OCI-LY7 (cell line): Measurements from ENCODE around the gene ADAR. TPM values are rescaled to one million over a fixed set of nuclear protein-coding genes. Genes with fewer than 3 reads are reported as not detected.

Source experiments
- BruUV-seq: library from RNA; stranded (reverse); fragments of 400-500 nt; replicated peaks from 2 replicates; lab custom pipeline; 2021; lab: Mats Ljungman, UMichigan
- CTCF ChIA-PET: fragments of 300-600 bp; sonication (Branson Sonifier 250); formaldehyde crosslinking; loops from one replicate; lab custom pipeline; 2022; ENCODE audit warnings: antibody characterized with exemption; ENCODE audit not compliant: unreplicated experiment; lab: Charles Lee
- POLR2A ChIA-PET: fragments of 300-600 bp; sonication (Branson Sonifier 250); formaldehyde crosslinking; loops from one replicate; lab custom pipeline; 2022; ENCODE audit warnings: antibody characterized with exemption; lab: Charles Lee
- DNase-seq: peaks from one replicate; pipeline ENCODE4 v3.0.0-alpha.2; 2015; ENCODE audit warnings: low spot score
- H2AFZ ChIP-seq: fragments of 200-600 bp; sonication (generic), shearing (Covaris generic); 2 replicates; pipeline ENCODE4 v1.6.1; 2014; ENCODE audit warnings: mild to moderate bottlenecking, antibody characterized with exemption, low read length, moderate library complexity
- H3K27ac ChIP-seq: fragments of 200-600 bp; sonication (generic); 2 replicates; pipeline ENCODE4 v1.5.1; 2014; ENCODE audit warnings: mixed run types, low read depth, mild to moderate bottlenecking, moderate library complexity, low read length, inconsistent platforms; ENCODE audit not compliant: poor library complexity, severe bottlenecking
- H3K36me3 ChIP-seq: fragments of 200-600 bp; sonication (generic); 2 replicates; pipeline ENCODE4 v1.6.1; 2014; ENCODE audit warnings: mild to moderate bottlenecking, antibody characterized with exemption, low read length, moderate library complexity, mixed read lengths; ENCODE audit not compliant: insufficient read depth
- H3K4me1 ChIP-seq: fragments of 200-600 bp; sonication (generic); 2 replicates; pipeline ENCODE4 v1.5.1; 2014; ENCODE audit warnings: mild to moderate bottlenecking, low read length; ENCODE audit not compliant: insufficient read depth, poor library complexity, severe bottlenecking
- H3K4me2 ChIP-seq: fragments of 200-600 bp; sonication (generic); 2 replicates; pipeline ENCODE4 v1.6.1; 2014; ENCODE audit warnings: mild to moderate bottlenecking, low read length
- H3K4me3 ChIP-seq: fragments of 200-600 bp; sonication (generic); 2 replicates; pipeline ENCODE4 v1.5.1; 2014; ENCODE audit warnings: mild to moderate bottlenecking, low read depth, low read length; ENCODE audit not compliant: poor library complexity, severe bottlenecking
- H3K79me2 ChIP-seq: fragments of 200-600 bp; sonication (generic); 2 replicates; pipeline ENCODE4 v1.6.1; 2016; ENCODE audit warnings: low read depth, mild to moderate bottlenecking, low read length, moderate library complexity, mixed read lengths; ENCODE audit not compliant: insufficient read depth
- H3K9me2 ChIP-seq: fragments of 200-600 bp; sonication (generic); 2 replicates; pipeline ENCODE4 v1.6.1; 2016; ENCODE audit warnings: mild to moderate bottlenecking, low read length, mixed read lengths; ENCODE audit not compliant: insufficient read depth
- H3K9me3 ChIP-seq: fragments of 200-600 bp; sonication (generic); 2 replicates; pipeline ENCODE4 v1.6.1; 2014; ENCODE audit warnings: mild to moderate bottlenecking, mixed run types, low read length, mixed read lengths
- H4K20me1 ChIP-seq: fragments of 200-600 bp; sonication (generic); 2 replicates; pipeline ENCODE4 v1.6.1; 2014; ENCODE audit warnings: mild to moderate bottlenecking, antibody characterized with exemption, low read length, moderate library complexity, mixed read lengths; ENCODE audit not compliant: insufficient read depth
- CTCF ChIP-seq: fragments of 200-600 bp; sonication (generic); conservative IDR thresholded peaks from 2 replicates; pipeline ENCODE4 v1.5.1; 2014; ENCODE audit warnings: mild to moderate bottlenecking, antibody characterized with exemption, low read length, moderate library complexity, mixed read lengths
- EZH2phosphoT487 ChIP-seq: fragments of 200-600 bp; sonication (generic); IDR thresholded peaks from 2 replicates; pipeline ENCODE4 v1.6.1; 2018; ENCODE audit warnings: low read depth, borderline replicate concordance, mild to moderate bottlenecking, mixed run types, antibody characterized with exemption, low read length, moderate library complexity, mixed read lengths
- intact Hi-C: fragments of 100-400 bp; cut with micrococcal nuclease; formaldehyde crosslinking; loops from one replicate; pipeline ENCODE4 v1.10.0; 2022; ENCODE audit not compliant: unreplicated experiment
- total RNA-seq, 2 experiments: library from RNA; depleted of rRNA in 1 of 2; stranded (reverse); fragments of >200 nt in 1 of 2; shearing (Covaris generic) in 1 of 2; gene quantifications; 2 replicates each; pipeline ENCODE4 v1.2.3, GENCODE V29; 2014 to 2022

The ADAR gene
- total RNA-seq, 2 experiments from 2014 or later: 90.2 to 139 TPM

GRCh38 chr1:154549202-154549770, 58.7 kb downstream of the ADAR start:
- CTCF ChIA-PET: no interaction called here
- Histone ChIP-seq H3K9me3 (no peaks in the 10 kb centered on the region), H3K36me3 (peaks cover 65% of the 10 kb centered on the region), H3K4me3 (no peak overlapping the region), H2AFZ (no peak overlapping the region), H3K9me2 (no peaks in the 10 kb centered on the region), H4K20me1 (no peaks in the 10 kb centered on the region), H3K4me2 (peak overlapping the region; percentile 4; the same call in 1 of the 2 replicates), H3K27ac (no peak overlapping the region), H3K4me1 (no peaks in the 10 kb centered on the region), H3K79me2 (no peaks in the 10 kb centered on the region)
- intact Hi-C loops: loop anchor here (10.0 kb wide), 1 partner anchor 224 kb away; the partner anchor contains the start of genes AQP10 and ATP8B2
- BruUV-seq: no TSS peak
- POLR2A ChIA-PET: no interaction called here
- TF ChIP-seq CTCF (no peak), EZH2phosphoT487 (no peak)
- DNase-seq: no peak

DNA sequence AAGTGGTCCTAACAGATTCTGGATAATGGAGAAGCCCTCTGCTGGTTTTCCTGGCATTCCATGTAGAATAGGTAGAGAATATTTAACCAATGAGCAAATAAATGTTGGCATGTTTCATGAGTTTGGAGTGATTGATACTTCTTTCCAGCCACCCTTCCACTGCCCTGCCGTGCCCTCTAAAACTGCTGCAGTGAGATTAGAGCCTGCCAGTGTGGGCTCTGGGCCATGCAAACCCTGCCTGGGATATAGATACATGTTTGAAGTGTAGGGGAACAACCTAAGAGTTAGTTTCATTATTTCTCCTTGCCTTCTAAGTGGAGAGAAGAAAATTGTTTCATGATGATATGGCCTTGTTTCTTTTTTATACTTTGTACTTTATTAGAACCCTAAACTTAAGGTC, 60.0 kb downstream of the ADAR start:
- DNase-seq: no peak
- CTCF ChIA-PET: no interaction called here
- no peak for TF ChIP-seq CTCF
- TF ChIP-seq EZH2phosphoT487: no peak
- H3K4me1 ChIP-seq: no peaks in the 10 kb centered on the region
- H2AFZ ChIP-seq: no peak overlapping the region
- intact Hi-C loops: loop anchor here (10.0 kb wide), 1 partner anchor 223 kb away; the partner anchor contains the start of genes AQP10 and ATP8B2
- H3K4me2 ChIP-seq: no peak overlapping the region
- H3K9me2 ChIP-seq: no peaks in the 10 kb centered on the region
- H3K79me2 ChIP-seq: no peaks in the 10 kb centered on the region
- H3K36me3 ChIP-seq: peaks cover 53% of the 10 kb centered on the region
- H3K27ac ChIP-seq: no peak overlapping the region
- no TSS peak for BruUV-seq
- POLR2A ChIA-PET: interaction anchor here (0.5 kb wide), 1 partner anchor 59 kb away, joined by 4 read pairs; no protein-coding TSS in a partner anchor
- no peaks in the 10 kb centered on the region for H3K9me3 ChIP-seq
- no peak overlapping the region for H3K4me3 ChIP-seq
- H4K20me1 ChIP-seq: no peaks in the 10 kb centered on the region

GRCh38 chr1:154547105-154547732, 60.8 kb downstream of the ADAR start:
- H3K4me1 ChIP-seq: no peaks in the 10 kb centered on the region
- intact Hi-C loops: loop anchor here (10.0 kb wide), 1 partner anchor 222 kb away; the partner anchor contains the start of genes AQP10 and ATP8B2
- no peak overlapping the region for H3K4me2 ChIP-seq
- DNase-seq: no peak
- no peaks in the 10 kb centered on the region for H4K20me1 ChIP-seq
- TF ChIP-seq CTCF (no peak), EZH2phosphoT487 (no peak)
- H3K79me2 ChIP-seq: no peaks in the 10 kb centered on the region
- H3K9me2 ChIP-seq: no peaks in the 10 kb centered on the region
- H3K9me3 ChIP-seq: no peaks in the 10 kb centered on the region
- POLR2A ChIA-PET: no interaction called here
- H3K27ac ChIP-seq: no peak overlapping the region
- no peak overlapping the region for H2AFZ ChIP-seq
- CTCF ChIA-PET: interaction anchor here (0.7 to 1.7 kb wide), 5 partner anchors 10 to 79 kb away, joined by 3 to 17 read pairs (median 4); no protein-coding TSS in a partner anchor
- H3K4me3 ChIP-seq: no peak overlapping the region
- BruUV-seq: no TSS peak
- peaks cover 45% of the 10 kb centered on the region for H3K36me3 ChIP-seq
